Activated CD4-positive, alpha-beta memory T cell treated with anti-CD3 and anti-CD28 coated beads, Interleukin-2, amount 10 ng/mL, durations not matched to agents 7 days and 5 days (primary cell): Measurements from ENCODE around the gene ZNHIT2. TPM values are rescaled to one million over a fixed set of nuclear protein-coding genes. Genes with fewer than 3 reads are reported as not detected.

Experiments
- CTCF ChIA-PET: fragments of 350-600 bp; sonication (Branson Sonifier 250); formaldehyde crosslinking; loops from one replicate; lab custom pipeline; 2021; ENCODE audit warnings: antibody characterized with exemption, inconsistent platforms; lab: Charles Lee
- POLR2A ChIA-PET: fragments of 350-600 bp; sonication (Branson Sonifier 250); formaldehyde crosslinking; loops from one replicate; lab custom pipeline; 2021; ENCODE audit warnings: antibody characterized with exemption; lab: Charles Lee
- DNase-seq: peaks from one replicate; pipeline ENCODE4 v3.0.0-alpha.2; 2020
- H3K27ac Mint-ChIP-seq: one replicate; pipeline ENCODE4 v1.8.0; 2021; ENCODE audit warnings: mild to moderate bottlenecking, mixed read lengths
- H3K27me3 Mint-ChIP-seq: one replicate; pipeline ENCODE4 v1.8.0; 2021; ENCODE audit warnings: mixed read lengths
- H3K36me3 Mint-ChIP-seq: one replicate; pipeline ENCODE4 v1.8.0; 2021; ENCODE audit warnings: low read depth, mixed read lengths
- H3K4me1 Mint-ChIP-seq: one replicate; pipeline ENCODE4 v1.8.0; 2021; ENCODE audit warnings: mixed read lengths
- H3K4me3 Mint-ChIP-seq: one replicate; pipeline ENCODE4 v1.8.0; 2021; ENCODE audit warnings: mild to moderate bottlenecking, mixed read lengths
- H3K9me3 Mint-ChIP-seq: one replicate; pipeline ENCODE4 v1.8.0; 2021; ENCODE audit warnings: mixed read lengths
- total RNA-seq, 2 experiments: library from RNA; stranded (reverse); gene quantifications; one replicate each; pipeline ENCODE4 v1.2.3, GENCODE V29; 2021

Gene ZNHIT2
- total RNA-seq, 2 experiments from 2014 or later, result 8.1 to 8.6 TPM

- Mint-ChIP-seq H3K36me3 (peaks cover 39% of the 10 kb centered on the region), H3K4me3 (peak overlapping the region; percentile 98), H3K27me3 (no peaks in the 10 kb centered on the region), H3K27ac (peak overlapping the region; percentile 98), H3K4me1 (peaks cover 35% of the 10 kb centered on the region), H3K9me3 (no peaks in the 10 kb centered on the region)
- CTCF ChIA-PET, result interaction anchor here (1.5 to 3.2 kb wide), 3 partner anchors 9 to 15 kb away, joined by 6 to 17 read pairs (median 7); partner anchors contain the start of genes FAU, MRPL49 and ZNHIT2
- POLR2A ChIA-PET, result interaction anchor here (1.3 to 7.2 kb wide), 8 partner anchors 10 to 268 kb away, joined by 3 to 157 read pairs (median 20); partner anchors contain the start of genes ARL2, DPF2, FAU and MRPL49
- peak; percentile 72 for DNase-seq
Measured at GRCh38 chr11:65132988-65133700, 15.6 kb upstream of the ZNHIT2 start.

- peaks cover 33% of the 10 kb centered on the region for H3K4me1 Mint-ChIP-seq
- no peaks in the 10 kb centered on the region for H3K27me3 Mint-ChIP-seq
- H3K9me3 Mint-ChIP-seq, result no peaks in the 10 kb centered on the region
- DNase-seq, result no peak
- POLR2A ChIA-PET, result interaction anchor here (1.0 to 7.2 kb wide), 5 partner anchors 9 to 21 kb away, joined by 3 to 157 read pairs (median 27); partner anchors contain the start of genes FAU, MRPL49, TM7SF2 and ZNHIT2
- H3K4me3 Mint-ChIP-seq, result peak overlapping the region; percentile 98
- CTCF ChIA-PET, result interaction anchor here (1.1 to 3.2 kb wide), 4 partner anchors 10 to 117 kb away, joined by 3 to 17 read pairs (median 5); partner anchors contain the start of genes FAU, MRPL49, TM7SF2 and ZNHIT2
- H3K36me3 Mint-ChIP-seq, result peaks cover 43% of the 10 kb centered on the region
- peak overlapping the region; percentile 44 for H3K27ac Mint-ChIP-seq
Measured at GRCh38 chr11:65132238-65132987, 14.9 kb upstream of the ZNHIT2 start.

- peak overlapping the region; percentile 21 for H3K27ac Mint-ChIP-seq
- CTCF ChIA-PET, result interaction anchor here (1.1 to 1.2 kb wide), 2 partner anchors 20 to 118 kb away, joined by 3 to 4 read pairs; partner anchors contain the start of gene TM7SF2
- no peak overlapping the region for H3K4me3 Mint-ChIP-seq
- DNase-seq, result no peak
- H3K9me3 Mint-ChIP-seq, result no peaks in the 10 kb centered on the region
- peaks cover 48% of the 10 kb centered on the region for H3K36me3 Mint-ChIP-seq
- POLR2A ChIA-PET, result interaction anchor here (1.0 to 7.2 kb wide), 3 partner anchors 8 to 20 kb away, joined by 3 to 157 read pairs (median 5); partner anchors contain the start of genes FAU, MRPL49 and ZNHIT2
- no peaks in the 10 kb centered on the region for H3K27me3 Mint-ChIP-seq
- H3K4me1 Mint-ChIP-seq, result peaks cover 32% of the 10 kb centered on the region
Measured at GRCh38 chr11:65131895-65132237, 14.4 kb upstream of the ZNHIT2 start.

- Mint-ChIP-seq H3K27ac (no peak overlapping the region), H3K9me3 (no peaks in the 10 kb centered on the region), H3K4me3 (no peak overlapping the region), H3K36me3 (peaks cover 52% of the 10 kb centered on the region), H3K4me1 (peaks cover 29% of the 10 kb centered on the region), H3K27me3 (no peaks in the 10 kb centered on the region)
- POLR2A ChIA-PET, result interaction anchor here (1.4 to 7.2 kb wide), 2 partner anchors 8 to 14 kb away, joined by 5 to 157 read pairs; partner anchors contain the start of genes FAU, MRPL49 and ZNHIT2
- no peak for DNase-seq
- CTCF ChIA-PET, result interaction anchor here (1.1 to 1.2 kb wide), 2 partner anchors 20 to 118 kb away, joined by 3 to 4 read pairs; partner anchors contain the start of gene TM7SF2
Measured at GRCh38 chr11:65131417-65131776, 13.9 kb upstream of the ZNHIT2 start.

- H3K36me3 Mint-ChIP-seq, result peaks cover 57% of the 10 kb centered on the region
- no peak for DNase-seq
- ChIA-PET CTCF (interaction anchor here (1.1 to 1.6 kb wide), 3 partner anchors 18 to 119 kb away, joined by 3 to 5 read pairs (median 4); partner anchors contain the start of gene TM7SF2), POLR2A (interaction anchor here (7.2 kb wide), 1 partner anchor 7 kb away, joined by 157 read pairs; the partner anchor contains the start of genes FAU and MRPL49)
- no peaks in the 10 kb centered on the region for H3K27me3 Mint-ChIP-seq
- H3K27ac Mint-ChIP-seq, result no peak overlapping the region
- H3K9me3 Mint-ChIP-seq, result no peaks in the 10 kb centered on the region
- H3K4me3 Mint-ChIP-seq, result no peak overlapping the region
- H3K4me1 Mint-ChIP-seq, result peaks cover 24% of the 10 kb centered on the region
Measured at GRCh38 chr11:65130631-65131416, 13.3 kb upstream of the ZNHIT2 start.

- Mint-ChIP-seq H3K27ac (no peak overlapping the region), H3K27me3 (no peaks in the 10 kb centered on the region), H3K36me3 (peaks cover 66% of the 10 kb centered on the region), H3K4me3 (no peak overlapping the region), H3K4me1 (peaks cover 18% of the 10 kb centered on the region), H3K9me3 (no peaks in the 10 kb centered on the region)
- no peak for DNase-seq
- ChIA-PET POLR2A (interaction anchor here (0.7 to 7.2 kb wide), 2 partner anchors 6 to 858 kb away, joined by 3 to 157 read pairs; partner anchors contain the start of genes FAU and MRPL49), CTCF (interaction anchor here (1.6 kb wide), 1 partner anchor 17 kb away, joined by 5 read pairs; no protein-coding TSS in a partner anchor)
Measured at GRCh38 chr11:65129649-65130441, 12.3 kb upstream of the ZNHIT2 start.

- Mint-ChIP-seq H3K4me3 (no peak overlapping the region), H3K27ac (no peak overlapping the region), H3K36me3 (peaks cover 68% of the 10 kb centered on the region), H3K4me1 (peaks cover 27% of the 10 kb centered on the region), H3K9me3 (no peaks in the 10 kb centered on the region), H3K27me3 (no peaks in the 10 kb centered on the region)
- ChIA-PET POLR2A (interaction anchor here (1.9 kb wide), 1 partner anchor 11 kb away, joined by 10 read pairs; the partner anchor contains the start of gene ZNHIT2), CTCF (interaction anchor here (1.2 kb wide), 1 partner anchor 11 kb away, joined by 4 read pairs; the partner anchor contains the start of gene ZNHIT2)
- no peak for DNase-seq
Measured at GRCh38 chr11:65128182-65129145, 11.0 kb upstream of the ZNHIT2 start.

- Mint-ChIP-seq H3K4me1 (peaks cover 25% of the 10 kb centered on the region), H3K4me3 (no peak overlapping the region), H3K36me3 (peaks cover 65% of the 10 kb centered on the region), H3K9me3 (no peaks in the 10 kb centered on the region), H3K27me3 (no peaks in the 10 kb centered on the region), H3K27ac (no peak overlapping the region)
- POLR2A ChIA-PET, result interaction anchor here (1.9 to 8.3 kb wide), 2 partner anchors 6 to 10 kb away, joined by 10 to 157 read pairs; partner anchors contain the start of genes SYVN1 and ZNHIT2
- CTCF ChIA-PET, result interaction anchor here (1.2 kb wide), 1 partner anchor 10 kb away, joined by 4 read pairs; the partner anchor contains the start of gene ZNHIT2
- no peak for DNase-seq
Measured at GRCh38 chr11:65127473-65128181, 10.1 kb upstream of the ZNHIT2 start.

- POLR2A ChIA-PET, result interaction anchor here (0.9 to 8.3 kb wide), 2 partner anchors 7 to 9 kb away, joined by 3 to 157 read pairs; partner anchors contain the start of genes SYVN1 and ZNHIT2
- CTCF ChIA-PET, result no interaction called here
- H3K9me3 Mint-ChIP-seq, result no peaks in the 10 kb centered on the region
- H3K36me3 Mint-ChIP-seq, result peaks cover 64% of the 10 kb centered on the region
- no peak for DNase-seq
- H3K27ac Mint-ChIP-seq, result no peak overlapping the region
- H3K4me3 Mint-ChIP-seq, result no peak overlapping the region
- H3K4me1 Mint-ChIP-seq, result peaks cover 25% of the 10 kb centered on the region
- H3K27me3 Mint-ChIP-seq, result no peaks in the 10 kb centered on the region
Measured at GRCh38 chr11:65126624-65127274, 9.2 kb upstream of the ZNHIT2 start.
